Stimulated activated CD4-positive, alpha-beta T cell treated with anti-CD3 and anti-CD28 coated beads, TNF-alpha, amount 100 ng/mL, for 4 hours (primary cell): ENCODE results near the gene CCDC152.
"Not testable (repeated sequence)": the region's sequence is repeated elsewhere in the genome, so short reads cannot be mapped to it uniquely, and the experiment has no call there.

Experiments
- DNase-seq, 3 experiments: peaks; one replicate each; pipeline ENCODE4 v3.0.0-alpha.2; 2020; ENCODE audit warnings: low read depth in 3 of 3

Gene CCDC152

GRCh38 chr5:42756606-42757601 is at the start of gene CCDC152:
TSS of gene CCDC152 (plus strand) at chr5:42756818. CDS start at chr5:42759122, 2,304 bp downstream.
- peak; percentile 9 to 24 (median 20) for DNase-seq

GRCh38 chr5:42715785-42716184 is 40.8 kb upstream of the CCDC152 start:
- no peak for DNase-seq

GRCh38 chr5:42718591-42718990 is 38.0 kb upstream of the CCDC152 start:
- no peak for DNase-seq

GRCh38 chr5:42719034-42719433 is 37.6 kb upstream of the CCDC152 start:
- no peak for DNase-seq

GRCh38 chr5:42720251-42720650 is 36.4 kb upstream of the CCDC152 start:
- no peak for DNase-seq

- DNase-seq: no peak
These were observed 35.1 kb upstream of the CCDC152 start for GRCh38 chr5:42721484-42721883.

- not testable (repeated sequence) for DNase-seq
These were observed 22.0 kb upstream of the CCDC152 start for GRCh38 chr5:42734531-42735058.

GRCh38 chr5:42740920-42741319 is 15.7 kb upstream of the CCDC152 start:
- no peak for DNase-seq

GRCh38 chr5:42745426-42745825 is 11.2 kb upstream of the CCDC152 start:
- DNase-seq: no peak

- no peak for DNase-seq
These were observed 10.8 kb upstream of the CCDC152 start for GRCh38 chr5:42745856-42746255.

- DNase-seq: no peak
These were observed 7.6 kb upstream of the CCDC152 start for GRCh38 chr5:42749020-42749419.

- no peak for DNase-seq
These were observed 6.1 kb upstream of the CCDC152 start for GRCh38 chr5:42750507-42750906.

- no peak for DNase-seq
These were observed 5.6 kb upstream of the CCDC152 start for GRCh38 chr5:42751044-42751443.

- DNase-seq: no peak
These were observed 3.5 kb upstream of the CCDC152 start for GRCh38 chr5:42753099-42753498.

GRCh38 chr5:42759456-42759855 is 2.8 kb downstream of the CCDC152 start:
- DNase-seq: no peak

GRCh38 chr5:42760426-42760825 is 3.8 kb downstream of the CCDC152 start:
- DNase-seq: no peak

- no peak for DNase-seq
These were observed 5.2 kb downstream of the CCDC152 start for GRCh38 chr5:42761791-42762190.

GRCh38 chr5:42767491-42768105 is 11.0 kb downstream of the CCDC152 start:
- no peak for DNase-seq

- no peak for DNase-seq
These were observed 11.5 kb downstream of the CCDC152 start for GRCh38 chr5:42768106-42768504.

GRCh38 chr5:42770003-42770402 is 13.4 kb downstream of the CCDC152 start:
- no peak for DNase-seq

- no peak for DNase-seq
These were observed 15.8 kb downstream of the CCDC152 start for GRCh38 chr5:42772265-42772993.

GRCh38 chr5:42779083-42779482 is 22.5 kb downstream of the CCDC152 start:
- DNase-seq: no peak
